WTC11 (cell line): ENCODE results near the gene VTI1A. TPM values are rescaled to one million over a fixed set of nuclear protein-coding genes. Genes with fewer than 3 reads are reported as not detected.

ENCODE experiments used
- FOXK1 ChIP-seq: sonication (generic); formaldehyde crosslinking; IDR thresholded peaks from 2 replicates; pipeline ENCODE4 v1.8.0; 2022; ENCODE audit warnings: mild to moderate bottlenecking, moderate library complexity, missing genetic modification reagents
- FOXP4 ChIP-seq: sonication (generic); formaldehyde crosslinking; IDR thresholded peaks from 2 replicates; pipeline ENCODE4 v1.8.0; 2022; ENCODE audit warnings: mild to moderate bottlenecking, missing genetic modification reagents
- IRF1 ChIP-seq: sonication (generic); formaldehyde crosslinking; IDR thresholded peaks from 2 replicates; pipeline ENCODE4 v1.8.0; 2023; ENCODE audit warnings: missing genetic modification reagents
- PRDM15 ChIP-seq: sonication (generic); formaldehyde crosslinking; IDR thresholded peaks from 2 replicates; pipeline ENCODE4 v1.8.0; 2022; ENCODE audit warnings: missing genetic modification reagents
- PRRX2 ChIP-seq: fragments of 250-450 bp; sonication (Bioruptor Pico); IDR thresholded peaks from 2 replicates; pipeline ENCODE4 v1.8.0; 2021; ENCODE audit warnings: mild to moderate bottlenecking
- TP53 ChIP-seq: sonication (generic); formaldehyde crosslinking; IDR thresholded peaks from 2 replicates; pipeline ENCODE4 v1.8.1; 2023; ENCODE audit warnings: mild to moderate bottlenecking, missing genetic modification reagents
- ZBTB43 ChIP-seq: sonication (generic); formaldehyde crosslinking; IDR thresholded peaks from 2 replicates; pipeline ENCODE4 v1.8.1; 2023; ENCODE audit warnings: mild to moderate bottlenecking, missing genetic modification reagents
- ZNF232 ChIP-seq: sonication (generic); formaldehyde crosslinking; IDR thresholded peaks from 2 replicates; pipeline ENCODE4 v1.8.0; 2022; ENCODE audit warnings: mild to moderate bottlenecking, missing genetic modification reagents
- total RNA-seq: library from RNA; stranded (reverse); gene quantifications from 3 replicates; pipeline ENCODE4 v1.2.3, GENCODE V29; 2021
- TF ChIP-seq, protein P1 (sequence below): sonication (generic); formaldehyde crosslinking; IDR thresholded peaks from 2 replicates; pipeline ENCODE4 v1.8.0; 2023; ENCODE audit warnings: mild to moderate bottlenecking, missing genetic modification reagents
- TF ChIP-seq, protein P2 (sequence below): sonication (generic); formaldehyde crosslinking; IDR thresholded peaks from 2 replicates; pipeline ENCODE4 v1.8.1; 2023; ENCODE audit warnings: mild to moderate bottlenecking, missing genetic modification reagents, moderate library complexity
- TF ChIP-seq, protein P3 (sequence below): fragments of 250-450 bp; sonication (Bioruptor Pico); IDR thresholded peaks from 2 replicates; pipeline ENCODE4 v1.9.0; 2021; ENCODE audit warnings: mild to moderate bottlenecking, borderline replicate concordance
- TF ChIP-seq, protein P4 (sequence below): fragments of 250-450 bp; sonication (Bioruptor Pico); IDR thresholded peaks from 2 replicates; pipeline ENCODE4 v1.8.0; 2021; ENCODE audit warnings: mild to moderate bottlenecking
- TF ChIP-seq, protein P5 (sequence below): sonication (generic); formaldehyde crosslinking; IDR thresholded peaks from 2 replicates; pipeline ENCODE4 v1.8.1; 2023; ENCODE audit warnings: mild to moderate bottlenecking, moderate library complexity, missing genetic modification reagents

The VTI1A gene
- total RNA-seq, 1 experiment from 2014 or later, result 20.1 TPM

DNA sequence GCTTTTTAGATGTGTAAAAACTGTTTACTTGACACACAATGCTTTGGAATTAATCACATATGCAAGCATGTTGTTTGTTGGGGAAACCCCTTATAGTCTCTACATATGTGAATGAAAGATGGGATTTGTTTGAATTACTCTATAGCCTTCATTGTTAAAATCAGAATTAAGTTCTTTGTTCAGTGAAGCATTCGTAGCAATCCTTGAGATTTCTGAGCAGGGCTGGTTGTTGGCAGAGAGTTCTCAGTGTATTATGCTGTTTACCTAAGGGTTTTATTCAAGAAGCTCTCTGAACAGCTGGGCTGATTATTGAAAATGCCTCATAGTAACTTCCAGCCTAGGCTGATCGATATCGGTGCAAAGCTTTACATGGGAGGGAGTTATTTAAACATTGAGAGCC, 190.9 kb downstream of the VTI1A start (continued):
- TF ChIP-seq PRDM15 (CRISPR knock-in tag) (no peak), IRF1 (CRISPR knock-in tag) (no peak), FOXK1 (CRISPR knock-in tag) (no peak), ZNF232 (CRISPR knock-in tag) (no peak), ZBTB43 (CRISPR knock-in tag) (no peak), PRRX2 (CRISPR knock-in tag) (no peak), FOXP4 (no peak), TP53 (no peak)
- TF ChIP-seq, protein P1, sequence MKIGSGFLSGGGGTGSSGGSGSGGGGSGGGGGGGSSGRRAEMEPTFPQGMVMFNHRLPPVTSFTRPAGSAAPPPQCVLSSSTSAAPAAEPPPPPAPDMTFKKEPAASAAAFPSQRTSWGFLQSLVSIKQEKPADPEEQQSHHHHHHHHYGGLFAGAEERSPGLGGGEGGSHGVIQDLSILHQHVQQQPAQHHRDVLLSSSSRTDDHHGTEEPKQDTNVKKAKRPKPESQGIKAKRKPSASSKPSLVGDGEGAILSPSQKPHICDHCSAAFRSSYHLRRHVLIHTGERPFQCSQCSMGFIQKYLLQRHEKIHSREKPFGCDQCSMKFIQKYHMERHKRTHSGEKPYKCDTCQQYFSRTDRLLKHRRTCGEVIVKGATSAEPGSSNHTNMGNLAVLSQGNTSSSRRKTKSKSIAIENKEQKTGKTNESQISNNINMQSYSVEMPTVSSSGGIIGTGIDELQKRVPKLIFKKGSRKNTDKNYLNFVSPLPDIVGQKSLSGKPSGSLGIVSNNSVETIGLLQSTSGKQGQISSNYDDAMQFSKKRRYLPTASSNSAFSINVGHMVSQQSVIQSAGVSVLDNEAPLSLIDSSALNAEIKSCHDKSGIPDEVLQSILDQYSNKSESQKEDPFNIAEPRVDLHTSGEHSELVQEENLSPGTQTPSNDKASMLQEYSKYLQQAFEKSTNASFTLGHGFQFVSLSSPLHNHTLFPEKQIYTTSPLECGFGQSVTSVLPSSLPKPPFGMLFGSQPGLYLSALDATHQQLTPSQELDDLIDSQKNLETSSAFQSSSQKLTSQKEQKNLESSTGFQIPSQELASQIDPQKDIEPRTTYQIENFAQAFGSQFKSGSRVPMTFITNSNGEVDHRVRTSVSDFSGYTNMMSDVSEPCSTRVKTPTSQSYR (CRISPR knock-in tag), result no peak
- TF ChIP-seq, protein P2, sequence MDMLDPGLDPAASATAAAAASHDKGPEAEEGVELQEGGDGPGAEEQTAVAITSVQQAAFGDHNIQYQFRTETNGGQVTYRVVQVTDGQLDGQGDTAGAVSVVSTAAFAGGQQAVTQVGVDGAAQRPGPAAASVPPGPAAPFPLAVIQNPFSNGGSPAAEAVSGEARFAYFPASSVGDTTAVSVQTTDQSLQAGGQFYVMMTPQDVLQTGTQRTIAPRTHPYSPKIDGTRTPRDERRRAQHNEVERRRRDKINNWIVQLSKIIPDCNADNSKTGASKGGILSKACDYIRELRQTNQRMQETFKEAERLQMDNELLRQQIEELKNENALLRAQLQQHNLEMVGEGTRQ (CRISPR knock-in tag), result no peak
- TF ChIP-seq, protein P3, sequence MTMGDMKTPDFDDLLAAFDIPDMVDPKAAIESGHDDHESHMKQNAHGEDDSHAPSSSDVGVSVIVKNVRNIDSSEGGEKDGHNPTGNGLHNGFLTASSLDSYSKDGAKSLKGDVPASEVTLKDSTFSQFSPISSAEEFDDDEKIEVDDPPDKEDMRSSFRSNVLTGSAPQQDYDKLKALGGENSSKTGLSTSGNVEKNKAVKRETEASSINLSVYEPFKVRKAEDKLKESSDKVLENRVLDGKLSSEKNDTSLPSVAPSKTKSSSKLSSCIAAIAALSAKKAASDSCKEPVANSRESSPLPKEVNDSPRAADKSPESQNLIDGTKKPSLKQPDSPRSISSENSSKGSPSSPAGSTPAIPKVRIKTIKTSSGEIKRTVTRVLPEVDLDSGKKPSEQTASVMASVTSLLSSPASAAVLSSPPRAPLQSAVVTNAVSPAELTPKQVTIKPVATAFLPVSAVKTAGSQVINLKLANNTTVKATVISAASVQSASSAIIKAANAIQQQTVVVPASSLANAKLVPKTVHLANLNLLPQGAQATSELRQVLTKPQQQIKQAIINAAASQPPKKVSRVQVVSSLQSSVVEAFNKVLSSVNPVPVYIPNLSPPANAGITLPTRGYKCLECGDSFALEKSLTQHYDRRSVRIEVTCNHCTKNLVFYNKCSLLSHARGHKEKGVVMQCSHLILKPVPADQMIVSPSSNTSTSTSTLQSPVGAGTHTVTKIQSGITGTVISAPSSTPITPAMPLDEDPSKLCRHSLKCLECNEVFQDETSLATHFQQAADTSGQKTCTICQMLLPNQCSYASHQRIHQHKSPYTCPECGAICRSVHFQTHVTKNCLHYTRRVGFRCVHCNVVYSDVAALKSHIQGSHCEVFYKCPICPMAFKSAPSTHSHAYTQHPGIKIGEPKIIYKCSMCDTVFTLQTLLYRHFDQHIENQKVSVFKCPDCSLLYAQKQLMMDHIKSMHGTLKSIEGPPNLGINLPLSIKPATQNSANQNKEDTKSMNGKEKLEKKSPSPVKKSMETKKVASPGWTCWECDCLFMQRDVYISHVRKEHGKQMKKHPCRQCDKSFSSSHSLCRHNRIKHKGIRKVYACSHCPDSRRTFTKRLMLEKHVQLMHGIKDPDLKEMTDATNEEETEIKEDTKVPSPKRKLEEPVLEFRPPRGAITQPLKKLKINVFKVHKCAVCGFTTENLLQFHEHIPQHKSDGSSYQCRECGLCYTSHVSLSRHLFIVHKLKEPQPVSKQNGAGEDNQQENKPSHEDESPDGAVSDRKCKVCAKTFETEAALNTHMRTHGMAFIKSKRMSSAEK (CRISPR knock-in tag), result no peak
- TF ChIP-seq, protein P4, sequence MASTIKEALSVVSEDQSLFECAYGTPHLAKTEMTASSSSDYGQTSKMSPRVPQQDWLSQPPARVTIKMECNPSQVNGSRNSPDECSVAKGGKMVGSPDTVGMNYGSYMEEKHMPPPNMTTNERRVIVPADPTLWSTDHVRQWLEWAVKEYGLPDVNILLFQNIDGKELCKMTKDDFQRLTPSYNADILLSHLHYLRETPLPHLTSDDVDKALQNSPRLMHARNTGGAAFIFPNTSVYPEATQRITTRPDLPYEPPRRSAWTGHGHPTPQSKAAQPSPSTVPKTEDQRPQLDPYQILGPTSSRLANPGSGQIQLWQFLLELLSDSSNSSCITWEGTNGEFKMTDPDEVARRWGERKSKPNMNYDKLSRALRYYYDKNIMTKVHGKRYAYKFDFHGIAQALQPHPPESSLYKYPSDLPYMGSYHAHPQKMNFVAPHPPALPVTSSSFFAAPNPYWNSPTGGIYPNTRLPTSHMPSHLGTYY (CRISPR knock-in tag), result no peak
- TF ChIP-seq, protein P5, sequence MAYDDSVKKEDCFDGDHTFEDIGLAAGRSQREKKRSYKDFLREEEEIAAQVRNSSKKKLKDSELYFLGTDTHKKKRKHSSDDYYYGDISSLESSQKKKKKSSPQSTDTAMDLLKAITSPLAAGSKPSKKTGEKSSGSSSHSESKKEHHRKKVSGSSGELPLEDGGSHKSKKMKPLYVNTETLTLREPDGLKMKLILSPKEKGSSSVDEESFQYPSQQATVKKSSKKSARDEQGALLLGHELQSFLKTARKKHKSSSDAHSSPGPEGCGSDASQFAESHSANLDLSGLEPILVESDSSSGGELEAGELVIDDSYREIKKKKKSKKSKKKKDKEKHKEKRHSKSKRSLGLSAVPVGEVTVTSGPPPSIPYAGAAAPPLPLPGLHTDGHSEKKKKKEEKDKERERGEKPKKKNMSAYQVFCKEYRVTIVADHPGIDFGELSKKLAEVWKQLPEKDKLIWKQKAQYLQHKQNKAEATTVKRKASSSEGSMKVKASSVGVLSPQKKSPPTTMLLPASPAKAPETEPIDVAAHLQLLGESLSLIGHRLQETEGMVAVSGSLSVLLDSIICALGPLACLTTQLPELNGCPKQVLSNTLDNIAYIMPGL (CRISPR knock-in tag), result no peak
